Central memory CD4-positive, alpha-beta T cell (primary cell): Measurements from ENCODE around the gene ZNF446.
"Not testable (repeated sequence)": the region's sequence is repeated elsewhere in the genome, so short reads cannot be mapped to it uniquely, and the experiment has no call there.

Source experiments
- DNase-seq: peaks from one replicate; pipeline ENCODE4 v3.0.0; 2022

The ZNF446 gene

DNA sequence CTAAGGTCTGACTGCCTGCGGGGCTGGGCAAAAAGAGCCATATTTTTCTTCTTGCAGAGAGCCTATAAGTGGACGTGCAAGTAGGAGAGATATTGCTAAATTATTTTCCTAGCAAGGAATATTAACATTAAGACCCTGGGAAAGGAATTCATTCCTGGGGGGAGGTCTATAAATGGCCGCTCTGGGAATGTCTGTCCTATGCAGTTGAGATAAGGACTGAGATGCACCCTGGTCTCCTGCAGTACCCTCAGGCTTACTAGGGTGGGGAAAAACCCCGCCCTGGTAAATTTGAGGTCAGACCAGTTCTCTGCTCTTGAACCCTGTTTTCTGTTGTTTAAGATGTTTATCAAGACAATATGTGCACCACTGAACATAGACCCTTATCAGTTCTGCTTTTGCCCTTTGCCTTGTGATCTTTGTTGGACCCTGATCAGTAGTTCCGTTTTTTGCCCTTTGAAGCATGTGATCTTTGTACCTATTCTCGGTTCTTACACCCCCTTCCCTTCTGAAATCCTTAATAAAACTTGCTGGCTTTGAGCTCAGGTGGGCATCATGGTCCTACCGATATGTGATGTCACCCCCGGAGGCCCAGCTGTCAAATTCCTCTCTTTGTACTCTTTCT, 31.6 kb downstream of the ZNF446 start:
- DNase-seq, result not testable (repeated sequence)

DNA sequence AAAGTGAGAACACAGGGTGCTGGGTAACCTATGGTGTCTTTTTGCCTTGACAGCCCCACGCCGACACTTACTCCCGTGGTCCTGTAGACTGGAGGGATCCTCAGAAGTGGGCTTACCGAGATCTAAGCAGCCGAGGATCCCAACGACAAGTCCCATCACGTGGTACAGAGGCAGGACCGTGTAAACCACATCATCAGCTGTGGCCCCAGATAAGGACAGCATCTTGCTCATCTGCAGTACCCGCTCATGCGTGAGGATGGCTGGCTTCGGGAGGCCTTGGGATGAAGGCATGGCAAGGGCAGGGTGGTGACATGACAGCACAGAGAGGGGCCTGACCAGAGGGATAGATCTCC, 33.6 kb downstream of the ZNF446 start:
- no peak for DNase-seq

DNA sequence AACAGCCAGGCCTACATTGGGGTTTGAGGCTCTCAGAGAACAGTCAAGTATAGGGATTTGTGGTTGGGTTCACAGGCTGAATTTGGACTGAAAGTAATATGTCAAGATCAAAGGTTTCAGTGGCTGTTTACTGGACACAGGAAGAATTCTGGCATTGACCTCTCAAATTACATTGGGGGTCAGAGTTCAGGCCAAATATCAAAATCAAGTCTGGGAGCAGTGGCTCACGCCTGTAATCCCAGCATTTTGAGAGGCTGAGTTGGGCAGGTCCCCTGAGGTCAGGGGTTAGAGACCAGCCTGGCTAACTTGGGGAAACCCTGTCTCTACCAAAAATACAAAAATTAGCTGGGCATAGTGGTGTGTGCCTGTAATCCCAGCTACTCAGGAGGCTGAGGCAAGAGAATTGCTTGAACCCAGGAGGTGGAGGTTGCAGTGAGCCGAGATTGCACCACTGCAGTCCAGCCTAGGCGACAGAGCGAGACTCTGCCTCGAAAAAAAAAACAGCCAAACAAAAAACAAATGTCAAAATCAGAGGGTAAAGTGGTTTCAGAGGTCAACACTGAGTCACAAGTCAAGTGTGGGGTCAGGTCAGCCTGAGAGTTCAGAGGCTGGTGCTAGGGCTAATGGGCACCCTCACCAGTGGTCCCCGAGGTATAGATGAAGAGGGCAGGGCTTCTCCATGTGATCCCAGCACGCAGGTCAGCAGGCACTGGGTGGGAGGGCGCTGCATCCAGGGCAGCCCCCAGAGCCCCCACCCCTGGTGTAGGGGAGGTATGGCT, 34.1 kb downstream of the ZNF446 start:
- DNase-seq, result no peak

GRCh38 chr19:58511353-58512208, 35.4 kb downstream of the ZNF446 start, which contains the start of gene SLC27A5:
Gene SLC27A5, minus strand, starts transcription at chr19:58511992. Its CDS starts 37 bp downstream, at chr19:58511955.
- no peak for DNase-seq

GRCh38 chr19:58513213-58513693, 37.1 kb downstream of the ZNF446 start:
- DNase-seq, result no peak

DNA sequence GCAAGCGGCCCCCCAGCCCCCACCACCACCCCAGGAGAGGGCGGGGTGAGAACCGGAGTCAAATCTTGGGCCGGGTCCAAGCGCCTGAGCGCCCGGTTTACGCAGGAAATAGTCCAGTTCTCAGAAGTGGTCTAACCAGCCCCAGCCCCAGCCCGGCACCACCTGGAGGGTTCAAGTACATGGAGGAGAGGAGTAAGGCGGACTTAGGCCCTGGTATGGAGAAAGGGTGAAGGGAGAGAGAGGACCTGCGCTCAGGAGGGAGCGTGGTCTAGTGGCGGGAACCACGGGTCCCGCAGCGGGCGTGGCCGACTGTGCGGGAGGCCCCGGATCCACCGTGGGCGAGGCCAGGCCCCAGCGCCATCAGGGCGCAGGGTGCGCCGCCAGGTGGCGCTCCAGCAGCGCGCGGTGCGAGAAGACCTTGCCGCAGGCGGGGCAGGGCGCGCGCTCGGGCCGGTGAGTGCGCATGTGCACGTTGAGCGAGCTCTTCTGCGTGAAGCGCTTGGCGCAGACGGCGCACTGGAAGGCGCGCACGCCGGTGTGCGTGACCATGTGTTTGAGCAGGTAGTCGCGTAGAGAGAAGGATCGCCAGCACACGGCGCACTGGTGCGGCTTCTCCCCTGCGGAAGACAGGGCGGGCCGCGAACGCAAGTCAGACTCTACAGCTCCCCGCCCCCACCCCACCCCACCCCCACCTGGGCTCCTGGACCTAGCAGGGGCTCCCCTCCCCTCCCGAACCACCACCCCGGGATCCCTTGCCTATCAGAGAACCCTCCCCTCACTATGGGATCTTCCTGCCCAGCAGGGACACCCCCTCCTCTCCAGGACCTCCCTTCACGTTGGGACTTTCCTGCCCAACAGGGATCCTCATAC, 37.8 kb downstream of the ZNF446 start:
- DNase-seq, result peak; percentile 92

DNA sequence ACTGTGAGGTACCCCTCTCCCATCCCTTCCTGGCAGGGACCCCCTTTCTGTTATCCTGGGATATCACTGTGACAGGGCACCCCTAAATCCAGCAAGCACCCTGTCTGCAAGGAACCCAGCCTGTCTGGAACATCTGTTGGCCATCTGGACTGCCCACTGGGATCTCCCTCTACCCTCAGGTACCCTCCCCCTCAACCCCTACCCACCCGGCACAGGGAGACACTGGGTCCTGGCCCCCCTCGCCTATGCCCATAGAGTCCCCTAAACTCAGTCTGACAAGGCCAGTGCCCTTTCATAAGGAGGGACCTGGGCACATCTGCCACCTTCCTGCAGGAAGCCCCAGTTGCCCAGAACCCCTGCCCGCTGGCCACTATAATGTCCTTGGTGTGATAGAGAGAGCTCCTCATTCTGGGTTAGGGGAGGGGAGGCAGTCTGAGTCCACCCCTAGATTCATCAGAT, 38.4 kb downstream of the ZNF446 start:
- DNase-seq, result no peak

GRCh38 chr19:58515259-58515658, 39.1 kb downstream of the ZNF446 start:
- DNase-seq, result no peak

DNA sequence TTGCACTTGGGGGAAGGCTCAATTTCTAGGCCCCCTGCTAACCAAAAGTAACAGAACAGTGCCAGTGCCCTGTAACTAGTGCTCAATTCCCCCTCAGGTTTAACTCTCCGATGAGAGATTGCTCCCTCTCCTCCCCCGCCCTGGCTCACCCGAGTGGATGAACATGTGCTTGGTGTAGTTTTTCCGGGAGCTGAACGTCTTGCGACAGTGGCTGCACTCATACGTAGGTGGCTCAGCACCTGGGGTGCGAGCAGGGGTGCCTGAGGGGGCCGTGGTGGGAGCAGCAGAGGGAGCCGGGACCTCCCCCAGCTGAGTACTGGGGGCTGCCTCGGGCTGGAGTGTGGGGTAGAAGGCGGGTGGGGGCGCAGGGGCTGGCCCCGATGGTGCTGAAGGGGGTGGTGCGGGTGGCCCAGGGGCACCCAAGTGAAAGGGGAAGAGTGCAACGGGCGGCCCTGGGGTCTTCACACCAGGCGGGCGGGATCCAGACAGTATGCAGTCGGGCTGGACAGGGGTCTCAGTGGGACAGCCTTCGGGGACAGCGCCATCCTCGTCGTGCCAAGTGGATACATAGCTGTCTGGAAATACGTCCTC, 40.2 kb downstream of the ZNF446 start:
- DNase-seq, result no peak

DNA sequence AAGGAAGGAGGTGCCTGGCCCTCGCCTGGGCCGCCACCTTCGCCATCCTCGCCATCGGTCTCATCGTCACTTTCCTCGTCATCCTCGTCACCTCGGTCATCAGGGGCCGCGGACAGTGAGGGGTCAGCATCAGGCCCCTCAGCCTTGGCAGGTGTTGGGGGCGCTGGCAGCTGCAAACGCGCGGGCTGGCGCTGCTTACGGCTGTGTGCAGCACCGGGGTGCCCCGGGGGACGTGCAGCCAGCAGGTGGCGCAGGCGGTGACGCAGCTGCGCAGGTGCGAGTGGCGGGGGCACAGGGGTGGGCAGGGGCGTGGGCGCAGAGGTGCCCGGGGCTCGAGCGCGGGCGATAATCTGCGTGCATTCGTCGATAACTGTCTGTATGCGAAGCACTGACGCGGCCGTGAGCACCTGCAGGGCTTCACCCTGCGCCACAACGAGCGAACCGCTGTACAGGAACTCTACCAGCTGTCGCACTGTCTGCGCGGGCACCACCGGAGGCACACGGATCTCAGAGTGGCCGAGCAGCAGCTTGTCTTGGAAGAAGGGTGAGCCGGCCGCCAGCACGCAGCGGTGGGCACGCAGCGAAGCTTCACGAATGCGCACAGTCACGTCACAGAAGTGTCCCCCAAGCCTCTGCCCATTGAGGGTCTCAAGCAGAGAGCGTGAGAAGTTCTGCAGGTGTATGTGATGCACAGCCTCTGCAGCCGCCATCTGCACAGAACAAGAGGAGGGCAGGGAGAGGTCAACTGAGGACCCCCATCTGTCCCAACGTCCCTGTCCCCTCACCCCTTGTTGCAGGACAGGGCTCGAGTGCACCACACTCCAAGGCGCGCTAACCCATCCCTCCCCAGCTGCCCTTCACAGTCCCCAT, 41.0 kb downstream of the ZNF446 start:
- no peak for DNase-seq

GRCh38 chr19:58518256-58519086, 42.3 kb downstream of the ZNF446 start:
- no peak for DNase-seq

DNA sequence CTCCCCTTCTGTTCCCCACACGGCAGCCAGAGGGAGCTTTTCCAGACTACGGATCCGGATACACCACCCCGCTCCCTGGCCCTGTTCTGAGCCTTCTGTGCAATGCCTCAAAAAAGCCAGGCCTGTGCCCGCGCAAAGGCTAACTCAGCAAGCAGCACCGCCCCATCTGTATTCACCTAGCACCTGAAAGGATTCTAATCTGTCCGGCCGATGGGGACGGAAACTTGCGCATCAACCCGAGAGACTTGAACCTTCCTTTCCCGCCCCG, 42.9 kb downstream of the ZNF446 start:
- peak; percentile 45 for DNase-seq

DNA sequence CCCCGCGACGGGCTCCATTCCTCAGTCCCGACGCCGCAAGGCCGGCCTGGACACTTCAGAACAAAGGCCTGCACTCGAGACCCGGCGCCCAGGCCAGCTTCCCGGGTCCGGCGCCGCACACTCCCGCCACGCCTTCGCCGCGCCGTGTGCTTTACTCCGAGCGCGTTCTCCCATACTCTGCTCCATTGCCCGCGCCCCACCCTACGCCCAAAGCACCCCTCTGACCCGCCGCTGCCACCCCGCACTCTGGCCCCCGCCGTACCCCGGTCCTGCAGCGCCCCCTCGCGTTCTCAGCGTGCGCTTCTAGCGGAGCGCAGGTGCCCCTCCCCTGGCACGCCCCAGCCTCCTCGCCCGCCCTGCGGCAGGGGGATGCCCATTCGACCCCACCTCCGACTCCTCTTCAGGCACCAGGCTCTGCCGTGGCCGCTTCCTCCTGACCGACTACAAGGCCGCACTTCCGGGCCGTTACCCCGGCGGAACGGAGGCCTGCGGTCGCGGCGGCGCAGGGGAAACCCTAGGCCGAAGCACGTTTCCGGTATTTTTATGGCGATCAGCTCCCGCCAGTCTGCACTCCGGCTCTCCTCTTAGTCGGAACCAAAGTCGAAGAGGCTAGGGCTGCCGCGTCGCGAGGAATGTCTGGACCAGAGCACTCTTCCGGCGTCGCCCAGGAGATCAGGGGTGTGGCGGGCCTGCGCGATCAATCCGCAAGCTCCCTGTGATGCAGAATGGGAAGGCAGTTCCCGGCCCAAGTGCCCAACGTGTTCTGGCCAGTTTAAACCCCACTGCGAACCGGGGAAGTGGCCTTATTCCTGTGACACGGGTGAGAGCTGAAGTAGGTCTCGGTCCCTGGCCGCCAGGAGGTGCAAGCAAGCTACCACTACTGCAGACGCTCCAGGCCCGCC, 43.5 kb downstream of the ZNF446 start, which contains the start of gene ZBTB45:
ZBTB45 (minus strand) TSS at position 456 of the 902 bp plus-strand sequence. CDS start 2,137 bp downstream, outside the sequence.
- DNase-seq, result peak; percentile 88

DNA sequence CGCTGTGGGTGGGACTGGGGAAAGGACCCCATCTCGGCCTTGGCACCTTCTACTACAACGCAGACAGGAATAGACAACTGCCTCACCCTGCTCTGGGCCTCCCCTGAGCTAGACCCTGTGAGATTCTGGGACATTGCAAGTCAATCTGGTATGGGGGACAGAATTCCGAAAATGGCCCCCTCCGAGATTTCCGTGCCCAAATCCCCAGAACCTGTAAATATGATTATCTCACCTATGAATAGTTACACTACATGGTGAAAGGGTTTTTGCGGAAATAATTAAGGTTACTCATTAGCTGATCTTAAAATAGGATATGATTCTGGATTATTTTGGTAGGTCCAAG, 44.1 kb downstream of the ZNF446 start:
- no peak for DNase-seq

DNA sequence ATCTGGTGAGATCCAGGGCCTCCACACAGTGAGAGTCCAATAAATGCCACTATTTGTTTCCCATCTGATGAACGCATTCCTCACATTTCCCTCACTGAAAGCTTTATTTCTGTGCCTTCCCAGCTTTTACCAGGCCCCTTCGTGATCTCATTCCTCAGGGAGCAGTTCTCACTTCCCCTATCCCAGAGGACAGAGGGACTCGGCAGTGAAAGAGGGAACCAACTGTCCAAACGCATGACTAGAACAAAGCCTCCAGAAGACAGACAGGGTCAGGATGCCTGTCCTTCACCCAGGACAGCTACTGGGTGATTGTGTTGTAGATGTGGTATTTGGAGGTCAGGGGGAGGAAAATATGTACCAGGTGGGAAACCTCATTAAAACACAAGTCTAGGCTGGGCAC, 45.5 kb downstream of the ZNF446 start:
- DNase-seq, result no peak

DNA sequence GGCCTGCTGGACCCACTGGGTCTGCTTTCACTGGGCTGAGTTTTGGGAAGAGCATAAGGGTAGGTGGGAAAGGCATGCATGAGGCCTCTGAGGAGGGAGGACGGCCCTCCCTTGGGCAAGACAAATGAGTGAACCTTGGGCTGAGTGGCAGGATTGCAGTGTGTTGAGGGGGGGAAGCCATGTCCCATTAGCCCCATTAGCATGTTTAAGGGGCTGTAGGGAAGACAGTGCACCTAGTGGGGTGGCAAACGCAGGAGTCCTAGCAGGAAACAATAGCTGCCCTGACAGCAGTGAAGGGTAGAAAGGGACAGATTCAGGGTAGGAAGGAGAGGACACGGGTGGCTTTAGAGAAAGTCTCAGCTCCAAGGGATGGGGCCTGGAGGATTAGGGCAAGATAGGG, 46.6 kb downstream of the ZNF446 start:
- DNase-seq, result no peak

GRCh38 chr19:58529405-58529804, 53.3 kb downstream of the ZNF446 start:
- no peak for DNase-seq
